DMS 273 (cell line): ENCODE data around the gene ATAT1.

Experiments used
- DNase-seq: peaks from one replicate; lab custom pipeline; 2025; ENCODE audit not compliant: unreplicated experiment; lab: John Stamatoyannopoulos, UW

Gene ATAT1

GRCh38 chr6:30613251-30614043 is 13.2 kb upstream of the ATAT1 start:
- DNase-seq: no peak

- DNase-seq: peak; percentile 48
These were observed 12.4 kb upstream of the ATAT1 start for GRCh38 chr6:30614044-30614842.

GRCh38 chr6:30614843-30615218 is 11.8 kb upstream of the ATAT1 start:
- DNase-seq: peak; percentile 99

- peak; percentile 94 for DNase-seq
These were observed 11.3 kb upstream of the ATAT1 start for GRCh38 chr6:30615219-30615957.

- peak; percentile 85 for DNase-seq
These were observed 10.5 kb upstream of the ATAT1 start for GRCh38 chr6:30615958-30616810.

- peak; percentile 100 for DNase-seq
These were observed 9.7 kb upstream of the ATAT1 start, which contains the start of gene PPP1R10 for GRCh38 chr6:30616811-30617564. TSS of gene PPP1R10 (minus strand) at chr6:30617243. CDS start at chr6:30609944, 7,299 bp downstream.

- peak; percentile 98 for DNase-seq
These were observed 9.0 kb upstream of the ATAT1 start, which contains the start of gene MRPS18B for GRCh38 chr6:30617565-30618269. TSS of gene MRPS18B (plus strand) at chr6:30617840. CDS start at chr6:30617866, 26 bp downstream.

- peak; percentile 72 for DNase-seq
These were observed 8.3 kb upstream of the ATAT1 start for GRCh38 chr6:30618270-30618797.

- no peak for DNase-seq
These were observed 7.1 kb upstream of the ATAT1 start for GRCh38 chr6:30619561-30619960.

- DNase-seq: no peak
These were observed 1.2 kb upstream of the ATAT1 start for GRCh38 chr6:30625511-30625910.

GRCh38 chr6:30635834-30636233 is 9.2 kb downstream of the ATAT1 start:
- DNase-seq: no peak

GRCh38 chr6:30640481-30640880 is 13.8 kb downstream of the ATAT1 start:
- peak; percentile 35 for DNase-seq

GRCh38 chr6:30641048-30641447 is 14.4 kb downstream of the ATAT1 start:
- DNase-seq: no peak

- DNase-seq: no peak
These were observed 17.0 kb downstream of the ATAT1 start for GRCh38 chr6:30643656-30644055.

- DNase-seq: no peak
These were observed 18.1 kb downstream of the ATAT1 start for GRCh38 chr6:30644769-30645168.

GRCh38 chr6:30645989-30646388 is 19.3 kb downstream of the ATAT1 start:
- DNase-seq: no peak

GRCh38 chr6:30646450-30647241 is 20.0 kb downstream of the ATAT1 start, which contains the start of gene C6orf136:
TSS of gene C6orf136 (plus strand) at chr6:30647133. CDS start at chr6:30647232, 99 bp downstream.
- DNase-seq: peak; percentile 97
